ENCODE data around the gene CIART. TPM values are rescaled to one million over a fixed set of nuclear protein-coding genes. Genes with fewer than 3 reads are reported as not detected.

Gene CIART
- total and polyA plus RNA-seq, 2 of the 8 experiments (the other 6 are each of a cell fraction or from before 2014, with no cell fraction given), result 9.6 to 33.3 TPM

DNA sequence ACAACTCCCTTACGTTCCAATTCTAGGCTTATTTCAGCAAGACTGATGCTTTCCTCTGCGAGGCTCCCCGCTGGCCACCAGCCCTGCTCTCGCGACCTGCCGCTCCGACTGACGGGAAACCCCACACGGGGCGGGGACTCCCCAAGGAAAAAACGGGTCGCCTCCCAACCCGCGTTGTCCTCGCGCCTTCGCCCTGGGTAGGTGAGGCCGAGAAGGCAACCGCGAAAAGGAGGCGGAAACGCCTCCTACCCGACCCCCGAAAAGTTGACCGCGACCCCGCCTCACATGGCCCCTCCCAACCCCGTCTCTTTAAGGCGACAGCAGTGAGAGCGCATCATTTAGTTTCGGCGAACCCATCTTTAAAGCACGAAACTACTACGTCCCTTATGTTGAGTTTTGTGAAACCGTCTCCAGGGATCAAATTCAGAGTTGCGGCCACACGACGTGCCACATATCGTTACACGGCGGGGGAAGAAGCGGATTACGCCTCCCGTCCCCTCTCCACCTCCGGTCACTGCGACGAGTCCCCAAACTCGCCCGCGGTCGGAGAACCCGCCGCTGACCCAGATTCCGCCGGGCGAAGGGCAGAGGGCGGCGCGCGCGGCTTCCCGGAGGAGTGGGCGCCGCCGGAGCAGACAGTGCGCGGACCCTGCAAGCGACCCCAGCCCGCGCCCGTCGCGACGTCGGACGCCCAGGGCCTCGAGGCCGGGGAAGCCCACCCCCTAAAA lies 47.6 kb upstream of the CIART start (continued):
- TF ChIP-seq PHF8 (conservative IDR thresholded peaks at IDR 0.05; ENCODE audit: low read depth, low read length) (peak; percentile 75), GABPA (IDR thresholded peaks at IDR 0.05; ENCODE audit: borderline replicate concordance, insufficient read depth, low read length) (no peak), CHD2 (IDR thresholded peaks at IDR 0.05; ENCODE audit: low read length) (peak; percentile 76)
- TF ChIP-seq, protein P1, sequence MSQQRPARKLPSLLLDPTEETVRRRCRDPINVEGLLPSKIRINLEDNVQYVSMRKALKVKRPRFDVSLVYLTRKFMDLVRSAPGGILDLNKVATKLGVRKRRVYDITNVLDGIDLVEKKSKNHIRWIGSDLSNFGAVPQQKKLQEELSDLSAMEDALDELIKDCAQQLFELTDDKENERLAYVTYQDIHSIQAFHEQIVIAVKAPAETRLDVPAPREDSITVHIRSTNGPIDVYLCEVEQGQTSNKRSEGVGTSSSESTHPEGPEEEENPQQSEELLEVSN (IDR thresholded peaks at IDR 0.05), result peak; percentile 57
